Stimulated activated CD4-positive, alpha-beta T cell treated with anti-CD3 and anti-CD28 coated beads, Interleukin-15, amount 100 ng/mL, for 1 hour (primary cell): ENCODE measurements around the gene TSHZ1.
"Not testable (repeated sequence)": the region's sequence is repeated elsewhere in the genome, so short reads cannot be mapped to it uniquely, and the experiment has no call there.

Experiments used
- DNase-seq, 2 donors: peaks; one replicate each; pipeline ENCODE4 v3.0.0-alpha.2; 2020; ENCODE audit warnings: low read depth in 1 of 2, low spot score in 1 of 2

The TSHZ1 gene

GRCh38 chr18:75179819-75180600, 30.6 kb upstream of the TSHZ1 start:
- DNase-seq, result no peak

GRCh38 chr18:75183524-75183923, 27.1 kb upstream of the TSHZ1 start:
- DNase-seq, result no peak

GRCh38 chr18:75183973-75184493, 26.6 kb upstream of the TSHZ1 start:
- DNase-seq, result no peak

- DNase-seq, result no peak
These were observed 25.1 kb upstream of the TSHZ1 start for GRCh38 chr18:75185460-75185859.

GRCh38 chr18:75187702-75188101, 22.9 kb upstream of the TSHZ1 start:
- DNase-seq, result not testable (repeated sequence)

GRCh38 chr18:75189696-75190095, 20.9 kb upstream of the TSHZ1 start:
- no peak for DNase-seq

- no peak for DNase-seq
These were observed 17.7 kb upstream of the TSHZ1 start for GRCh38 chr18:75192899-75193298.

GRCh38 chr18:75198036-75198435, 12.6 kb upstream of the TSHZ1 start:
- DNase-seq, result no peak

- no peak for DNase-seq
These were observed 11.3 kb upstream of the TSHZ1 start for GRCh38 chr18:75199327-75199726.

GRCh38 chr18:75200071-75200470, 10.5 kb upstream of the TSHZ1 start:
- DNase-seq, result no peak

GRCh38 chr18:75200605-75201280, 9.9 kb upstream of the TSHZ1 start:
- no peak for DNase-seq

GRCh38 chr18:75201282-75202270, 9.0 kb upstream of the TSHZ1 start:
- no peak for DNase-seq

- no peak for DNase-seq
These were observed 7.8 kb upstream of the TSHZ1 start for GRCh38 chr18:75202696-75203365.

GRCh38 chr18:75203416-75204268, 7.0 kb upstream of the TSHZ1 start:
- no peak for DNase-seq

- DNase-seq, result no peak
These were observed 6.3 kb upstream of the TSHZ1 start for GRCh38 chr18:75204269-75204731.

GRCh38 chr18:75204732-75205513, 5.7 kb upstream of the TSHZ1 start:
- DNase-seq, result no peak

GRCh38 chr18:75205514-75206132, 5.0 kb upstream of the TSHZ1 start:
- DNase-seq, result no peak
